GF-D8 (cell line): ENCODE measurements around the gene MACF1.
A peak's percentile ranks its signal among the peaks of the same experiment; 100 is the strongest.

Source experiments
- DNase-seq: peaks from one replicate; lab custom pipeline; 2025; lab: John Stamatoyannopoulos, UW

MACF1 gene

DNA sequence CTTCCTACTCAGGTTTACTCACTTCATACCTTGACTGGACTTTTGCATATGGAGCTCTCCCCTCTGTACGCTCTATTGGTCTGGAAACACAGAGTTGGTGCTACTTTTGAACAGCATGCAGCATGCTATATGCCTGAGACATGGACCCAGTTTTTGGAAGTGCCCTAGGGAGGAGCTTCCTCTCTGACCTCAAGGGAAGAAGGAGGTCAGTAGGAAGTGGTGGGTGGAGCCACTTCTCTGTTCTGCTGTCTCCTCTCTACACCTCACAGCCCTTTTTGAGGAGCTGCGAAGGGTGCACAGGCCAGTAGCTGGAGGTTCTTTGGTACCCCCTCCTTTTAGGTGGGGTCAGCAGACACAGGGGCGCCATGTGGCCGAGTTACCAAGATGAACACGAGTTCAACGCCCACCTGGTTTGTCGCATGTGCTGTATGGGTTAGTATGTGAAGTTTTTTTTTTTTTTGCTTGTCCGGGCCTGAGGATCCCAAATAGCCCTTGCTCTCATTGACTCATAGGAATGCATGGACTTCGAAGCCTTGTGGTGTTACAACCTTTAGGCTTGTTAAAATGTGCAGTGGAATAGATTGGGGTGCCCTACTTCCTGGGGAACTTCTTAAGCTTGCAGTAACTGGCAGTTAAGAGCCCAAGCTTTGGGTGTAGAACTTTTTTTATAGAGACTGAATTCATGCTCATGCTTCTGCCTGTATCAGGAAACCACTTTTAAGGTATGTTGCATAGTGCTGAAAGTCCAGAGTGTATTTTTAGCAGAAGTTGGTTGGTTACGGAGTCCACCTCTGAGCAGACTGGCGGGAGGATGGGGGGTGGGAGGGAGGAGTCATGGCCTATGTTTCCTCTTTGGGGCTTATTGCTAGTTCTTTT is 10.7 kb downstream of the MACF1 start:
- peak; percentile 60 for DNase-seq

DNA sequence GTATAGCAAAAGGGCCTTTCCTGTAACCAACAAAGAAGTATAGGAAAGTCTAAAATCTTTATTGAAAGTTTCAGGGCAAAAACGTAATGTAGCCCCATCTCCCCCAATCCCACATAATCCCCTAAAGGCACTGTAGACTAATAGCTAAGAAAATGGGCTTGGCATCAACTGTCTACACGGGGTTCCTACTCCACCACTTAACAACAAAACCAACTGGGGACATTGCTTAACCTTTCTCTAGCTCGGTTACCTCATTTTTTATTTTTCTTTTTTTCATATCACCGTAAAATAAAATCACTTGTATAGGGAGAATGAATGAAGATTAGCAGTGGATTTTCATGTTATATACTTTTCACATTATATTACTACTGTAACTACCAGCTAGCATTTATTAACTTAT is 12.3 kb downstream of the MACF1 start:
- DNase-seq, result no peak

DNA sequence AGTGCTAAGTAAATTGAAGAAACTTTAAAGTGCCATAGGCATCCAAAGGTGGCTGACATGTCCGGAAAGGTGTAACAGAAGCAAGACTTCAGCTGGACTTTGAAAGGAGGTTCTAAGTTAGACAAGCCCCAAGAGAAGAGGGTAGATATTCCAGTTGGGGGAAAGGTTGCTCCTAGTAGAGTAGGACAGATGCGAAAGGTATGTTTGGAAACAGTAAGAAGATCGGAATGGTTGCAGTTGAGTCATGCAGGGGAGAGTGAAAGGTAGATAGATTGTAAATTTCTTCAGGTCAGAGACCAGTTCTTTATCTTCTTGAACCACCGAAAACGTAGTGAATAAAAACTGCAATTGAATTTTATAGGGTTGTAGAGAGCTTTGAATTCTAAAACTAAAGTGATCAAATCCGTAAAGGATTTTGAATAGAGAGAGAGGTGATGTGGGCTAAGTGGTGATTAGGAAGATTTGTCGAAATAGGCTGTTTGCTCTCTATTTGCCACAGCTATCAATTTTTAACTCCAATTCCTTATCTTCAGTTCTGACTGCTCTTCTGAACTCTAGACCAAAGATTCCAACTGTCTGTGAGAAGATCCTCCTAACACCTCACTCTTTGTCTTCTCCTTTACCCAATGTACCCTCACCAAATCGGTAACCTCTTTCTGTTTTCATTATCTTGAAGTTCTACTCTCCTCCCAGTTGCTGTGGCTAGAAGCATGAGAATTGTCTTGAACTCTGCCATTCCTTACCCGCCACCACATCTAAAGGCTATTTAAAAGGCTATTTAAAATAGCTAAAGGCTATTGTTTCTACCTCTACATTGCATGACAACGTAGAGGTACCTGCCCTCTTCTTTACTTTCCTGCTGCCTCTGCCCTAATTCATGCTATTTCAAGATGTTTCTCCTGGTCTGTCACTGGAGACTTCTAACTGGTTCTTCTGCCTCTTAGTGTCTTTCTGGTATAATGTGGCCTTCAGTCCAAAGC is 16.7 kb downstream of the MACF1 start:
- DNase-seq, result no peak

- no peak for DNase-seq
Observed at GRCh38 chr1:39224295-39224829, 19.9 kb downstream of the MACF1 start.

DNA sequence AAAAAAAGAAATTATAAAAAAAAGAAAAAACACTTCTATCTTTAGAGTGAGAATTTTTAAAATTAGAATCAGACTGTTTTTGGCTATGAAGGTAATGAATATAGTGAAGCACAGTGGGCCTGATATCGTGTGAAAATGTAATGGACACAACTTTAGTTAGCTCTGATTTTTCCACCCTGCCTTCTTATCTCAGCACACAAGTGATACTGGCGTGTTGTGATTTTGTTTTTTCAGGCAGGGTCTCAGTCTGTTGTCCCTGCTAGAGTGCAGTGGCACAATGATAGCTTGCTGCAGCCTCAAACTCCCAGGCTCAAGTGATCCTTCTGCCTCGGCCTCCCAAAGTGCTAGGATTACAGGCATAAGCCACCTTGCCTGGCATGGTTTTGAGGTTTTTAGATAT is 22.3 kb downstream of the MACF1 start:
- no peak for DNase-seq

DNA sequence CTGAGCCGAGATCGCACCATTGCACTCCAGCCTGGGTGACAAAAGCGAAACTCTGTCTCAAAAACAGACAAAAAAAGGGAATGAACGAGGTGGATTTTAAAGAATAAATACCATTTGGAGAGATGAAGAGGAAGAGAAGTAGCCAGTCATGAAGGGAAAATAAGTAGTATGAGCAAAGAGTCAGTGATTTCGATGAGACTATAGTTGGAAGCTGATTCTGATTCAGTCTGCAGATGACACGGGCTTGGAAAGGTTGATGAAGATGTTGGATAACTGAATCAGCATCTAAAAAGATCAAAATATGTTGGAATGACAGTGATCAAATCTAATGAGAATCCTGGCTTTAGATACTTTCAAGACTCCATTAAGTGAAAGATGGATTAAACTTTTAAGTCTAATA is 23.8 kb downstream of the MACF1 start:
- DNase-seq, result no peak

DNA sequence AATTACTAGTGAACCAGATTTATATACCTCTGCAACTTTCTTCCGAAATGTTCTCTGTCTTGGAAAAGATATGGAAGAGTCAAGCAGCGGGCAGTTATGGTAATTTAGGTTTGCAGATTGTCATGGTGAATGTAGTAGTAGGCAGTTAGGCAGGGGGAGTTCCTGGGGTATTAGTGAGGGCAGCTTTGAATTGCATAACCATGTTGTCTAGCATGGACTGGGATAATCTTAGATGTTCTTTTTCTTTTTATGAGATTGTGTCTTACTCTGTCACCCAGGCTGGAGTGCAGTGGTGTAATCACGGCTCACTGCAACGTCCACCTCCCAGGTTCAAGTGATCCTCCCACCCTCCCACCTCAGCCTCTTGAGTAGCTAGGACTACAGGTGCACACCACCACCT is 25.0 kb downstream of the MACF1 start:
- DNase-seq, result no peak

GRCh38 chr1:39230261-39231190 is 26.0 kb downstream of the MACF1 start:
- DNase-seq, result peak; percentile 54

DNA sequence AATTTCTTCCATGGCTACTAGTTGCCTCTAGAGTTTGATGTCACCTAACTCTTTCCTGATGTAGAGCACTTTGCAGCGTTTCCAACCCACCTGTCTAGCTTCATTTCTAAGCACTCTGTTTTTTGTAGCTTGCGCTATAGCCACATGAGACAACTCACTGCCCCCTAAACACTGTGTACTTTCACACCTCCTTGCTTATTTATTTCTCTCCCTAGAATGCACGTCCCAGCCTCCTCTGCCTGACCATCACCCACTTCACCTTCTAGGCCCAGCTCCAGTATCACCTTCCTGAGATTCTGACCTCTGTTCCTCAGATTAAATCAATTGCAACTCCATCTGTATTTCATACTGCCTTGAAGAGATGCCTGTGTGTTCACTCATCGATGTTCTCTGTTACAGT is 32.5 kb downstream of the MACF1 start:
- DNase-seq, result no peak

- no peak for DNase-seq
Observed at GRCh38 chr1:39238476-39238875, 34.0 kb downstream of the MACF1 start.

DNA sequence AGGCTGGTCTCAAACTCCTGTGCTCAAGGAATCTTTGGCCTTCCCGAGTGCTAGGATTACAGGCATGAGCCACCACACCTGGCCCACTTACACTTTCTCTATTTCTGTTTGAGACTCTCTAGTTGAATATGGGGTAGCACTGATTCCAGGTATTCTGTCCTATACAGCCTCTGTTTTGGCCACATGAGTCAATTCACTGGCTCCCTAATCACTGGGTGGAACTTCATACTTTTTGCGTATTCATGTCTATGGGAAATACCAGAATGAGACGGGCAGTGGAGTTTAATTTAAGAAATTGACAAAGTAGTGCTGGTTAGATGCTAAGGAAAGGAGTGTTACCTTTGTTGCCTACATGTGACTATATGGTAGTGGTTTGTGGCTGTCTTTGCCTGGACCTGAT is 35.5 kb downstream of the MACF1 start:
- no peak for DNase-seq

DNA sequence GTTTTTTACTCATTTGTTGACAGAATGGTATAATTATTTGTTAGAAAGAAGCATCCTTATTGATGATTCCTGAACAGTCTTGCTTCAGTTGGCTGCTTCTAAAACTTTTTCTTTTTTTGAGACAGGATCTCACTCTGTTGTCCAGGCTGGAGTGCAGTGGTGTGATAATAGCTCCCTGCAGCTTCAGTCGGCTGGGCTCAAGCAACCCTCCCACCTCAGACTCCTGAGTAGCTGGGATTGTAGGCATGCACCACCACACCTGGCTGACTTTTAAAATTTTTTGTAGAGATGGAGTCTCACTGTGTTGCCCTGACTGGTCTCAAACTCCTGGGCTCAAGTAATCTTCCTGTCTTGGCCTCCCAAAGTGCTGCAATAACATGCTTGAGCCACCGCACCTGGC is 38.8 kb downstream of the MACF1 start:
- no peak for DNase-seq

DNA sequence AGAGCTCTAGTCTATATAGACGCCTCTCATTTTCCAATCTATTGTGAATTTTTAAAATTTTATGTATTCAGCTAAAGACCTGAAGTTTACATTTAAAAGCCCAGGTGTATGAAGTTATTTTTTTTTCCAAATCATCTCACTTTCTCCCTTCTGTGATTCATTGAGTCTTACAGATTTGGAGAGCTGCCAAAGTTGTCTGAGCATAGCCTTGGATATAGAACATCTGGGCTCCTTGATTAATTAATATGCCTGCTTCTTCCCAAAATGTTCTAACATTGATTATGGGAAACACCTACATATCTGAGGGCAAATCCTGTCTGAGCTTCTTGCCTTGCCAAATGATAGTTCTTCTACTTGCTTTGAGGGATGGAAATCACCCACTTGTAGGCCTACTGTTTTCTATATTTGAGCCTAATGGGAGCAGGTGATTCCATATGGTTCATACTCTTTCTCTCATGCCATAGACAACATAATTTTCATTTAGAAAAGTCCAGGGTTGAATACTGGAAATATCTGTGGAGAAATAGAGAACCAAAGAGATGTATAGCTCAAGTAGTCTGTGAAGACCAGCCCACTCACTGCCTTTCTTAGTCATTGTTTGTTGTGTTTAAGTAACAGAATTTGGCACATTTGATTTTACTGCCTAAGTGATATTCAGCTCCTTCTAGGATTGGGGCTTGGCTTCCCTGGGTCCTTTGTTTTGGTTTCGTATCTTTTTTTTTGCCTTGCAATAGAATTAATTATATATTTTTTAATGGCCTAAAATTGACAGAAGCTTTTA is 46.2 kb downstream of the MACF1 start:
- DNase-seq, result no peak

DNA sequence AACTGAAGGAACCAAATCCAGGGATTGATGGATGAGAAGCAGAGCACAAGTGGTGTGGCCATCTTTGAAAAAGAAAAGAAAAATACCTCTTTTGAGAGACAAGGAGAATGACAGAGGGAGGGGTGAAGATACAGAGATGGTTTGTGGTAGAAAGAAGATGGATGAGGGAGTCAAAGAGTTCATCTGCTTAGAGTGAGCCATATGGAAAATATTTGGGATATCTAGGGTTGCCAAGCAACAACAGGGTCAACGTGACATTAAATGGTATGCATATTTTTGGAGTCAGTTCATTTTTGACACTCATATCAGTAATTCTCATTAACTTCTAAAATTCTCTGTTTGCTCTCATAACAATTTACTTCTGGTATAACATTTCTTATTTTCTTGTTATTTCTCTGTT is 50.7 kb downstream of the MACF1 start:
- DNase-seq, result no peak

DNA sequence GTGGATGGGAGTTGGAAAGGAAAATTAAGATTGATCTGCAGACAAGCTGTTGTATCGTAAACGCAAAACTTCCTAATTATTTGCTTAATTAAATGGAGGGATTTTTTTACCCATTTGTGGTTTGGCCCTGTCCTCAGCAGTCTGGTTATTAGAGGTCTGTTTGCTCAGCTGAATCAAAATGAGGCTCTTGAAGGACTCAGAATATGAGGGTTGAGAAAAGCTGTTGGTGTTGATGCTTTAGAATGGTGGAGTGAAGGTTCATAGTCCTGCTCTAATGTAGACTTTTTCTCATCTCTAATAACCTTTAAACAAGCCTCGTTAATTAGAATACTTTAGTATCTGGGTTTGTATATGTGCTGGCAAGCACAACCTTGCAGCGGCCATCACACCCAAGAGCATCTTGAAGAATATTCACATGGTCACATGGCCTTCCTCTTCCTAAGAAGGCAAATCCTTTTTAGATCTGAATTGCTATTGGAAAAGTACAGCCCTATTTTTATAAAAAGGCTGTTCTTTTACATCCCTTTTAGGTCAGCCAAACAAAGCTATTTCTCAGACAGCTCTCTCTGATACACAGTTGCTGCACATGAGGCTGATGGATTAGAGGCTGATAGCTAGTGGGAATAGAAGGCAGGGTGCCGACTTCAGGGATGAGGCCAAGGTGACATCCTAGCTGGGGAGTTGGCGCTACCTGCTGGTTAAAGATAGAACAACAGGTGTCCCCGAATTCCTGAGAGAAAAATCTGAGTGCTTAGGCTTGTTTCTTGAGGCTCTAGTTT is 53.8 kb downstream of the MACF1 start:
- no peak for DNase-seq

DNA sequence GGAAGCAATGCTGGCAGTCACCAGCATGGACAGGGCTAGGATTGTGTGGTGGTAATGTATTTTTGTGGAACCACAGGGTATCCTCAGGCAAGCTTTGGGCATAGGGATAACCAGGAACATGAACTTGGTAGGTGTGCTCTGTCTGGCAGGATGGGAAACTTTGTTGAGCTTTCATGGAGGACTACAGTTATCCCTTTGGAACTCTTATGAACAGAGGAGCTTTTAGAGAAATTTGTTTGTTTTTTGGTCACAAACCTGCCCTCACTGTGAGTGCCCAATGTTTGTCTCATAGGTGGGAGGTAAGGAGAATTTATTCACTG is 54.4 kb downstream of the MACF1 start:
- DNase-seq, result no peak

DNA sequence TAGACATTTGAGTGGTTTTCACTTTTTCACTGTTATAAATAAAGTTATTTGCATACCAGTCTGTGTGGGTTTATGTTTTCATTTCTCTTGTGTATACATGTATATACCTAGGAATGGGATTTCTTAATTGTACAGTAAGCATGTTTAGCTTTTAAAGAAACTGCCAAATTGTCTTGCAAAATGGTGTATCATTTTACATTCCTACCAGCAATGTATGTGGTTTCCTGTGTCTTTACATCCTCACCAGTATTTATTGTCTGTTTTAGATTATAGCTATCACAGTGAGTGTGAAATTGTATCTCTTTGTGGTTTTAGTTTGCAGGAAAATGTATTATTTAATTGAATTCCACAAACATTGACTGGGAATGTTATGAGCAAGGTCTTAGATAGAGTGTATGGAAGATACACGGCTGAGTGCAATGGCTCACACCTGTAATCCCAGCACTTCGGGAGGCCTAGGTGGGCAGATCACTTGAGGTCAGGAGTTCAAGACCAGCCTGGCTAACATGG is 57.3 kb downstream of the MACF1 start:
- DNase-seq, result peak; percentile 21

DNA sequence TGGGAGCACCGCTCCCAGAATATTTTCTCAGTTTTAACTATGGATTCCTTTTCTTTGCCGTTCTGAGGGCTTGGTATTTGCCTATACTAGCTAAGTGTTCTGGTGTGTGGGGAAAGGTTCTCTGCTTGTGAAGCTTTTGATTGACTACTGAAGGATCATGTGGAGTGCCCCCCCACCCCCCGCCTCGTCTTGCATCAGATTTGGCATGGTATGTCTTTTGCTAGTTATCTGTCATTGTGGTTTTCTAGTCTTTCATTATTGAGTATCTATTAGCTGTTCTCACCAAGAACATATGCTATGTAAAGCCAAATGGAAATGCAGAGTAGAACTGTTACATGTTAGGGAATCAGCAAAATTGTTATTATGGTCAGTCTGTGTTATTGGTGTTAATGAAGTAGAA is 58.3 kb downstream of the MACF1 start:
- DNase-seq, result no peak

DNA sequence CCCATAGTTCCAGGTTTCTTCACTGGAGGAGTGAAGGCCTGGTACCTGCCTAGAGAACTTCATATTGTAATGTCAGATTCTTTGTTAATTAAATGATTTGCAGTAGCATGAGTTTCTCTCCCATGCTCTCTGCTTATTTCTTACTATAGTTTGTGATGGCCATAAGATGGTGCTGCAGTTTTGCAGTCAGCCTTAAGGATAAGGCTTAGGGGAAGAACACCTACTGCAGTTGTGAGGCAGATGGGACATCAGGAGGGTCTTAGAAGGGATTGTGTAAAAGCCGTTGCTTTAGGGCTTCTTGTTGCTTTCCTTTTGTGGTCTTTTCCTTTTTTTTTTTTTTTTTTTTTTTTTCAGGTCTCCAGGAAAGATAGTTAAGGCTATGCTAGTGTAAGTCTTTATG is 61.8 kb downstream of the MACF1 start:
- DNase-seq, result no peak

- no peak for DNase-seq
Observed at GRCh38 chr1:39266792-39267191, 62.3 kb downstream of the MACF1 start.
